Measurements from ENCODE around the gene TAF6. TPM values are rescaled to one million over a fixed set of nuclear protein-coding genes. Genes with fewer than 3 reads are reported as not detected.

Gene TAF6
- total RNA-seq, result 10 to 100 TPM; 21.0 to 37.5 (median 30.3) TPM

DNA sequence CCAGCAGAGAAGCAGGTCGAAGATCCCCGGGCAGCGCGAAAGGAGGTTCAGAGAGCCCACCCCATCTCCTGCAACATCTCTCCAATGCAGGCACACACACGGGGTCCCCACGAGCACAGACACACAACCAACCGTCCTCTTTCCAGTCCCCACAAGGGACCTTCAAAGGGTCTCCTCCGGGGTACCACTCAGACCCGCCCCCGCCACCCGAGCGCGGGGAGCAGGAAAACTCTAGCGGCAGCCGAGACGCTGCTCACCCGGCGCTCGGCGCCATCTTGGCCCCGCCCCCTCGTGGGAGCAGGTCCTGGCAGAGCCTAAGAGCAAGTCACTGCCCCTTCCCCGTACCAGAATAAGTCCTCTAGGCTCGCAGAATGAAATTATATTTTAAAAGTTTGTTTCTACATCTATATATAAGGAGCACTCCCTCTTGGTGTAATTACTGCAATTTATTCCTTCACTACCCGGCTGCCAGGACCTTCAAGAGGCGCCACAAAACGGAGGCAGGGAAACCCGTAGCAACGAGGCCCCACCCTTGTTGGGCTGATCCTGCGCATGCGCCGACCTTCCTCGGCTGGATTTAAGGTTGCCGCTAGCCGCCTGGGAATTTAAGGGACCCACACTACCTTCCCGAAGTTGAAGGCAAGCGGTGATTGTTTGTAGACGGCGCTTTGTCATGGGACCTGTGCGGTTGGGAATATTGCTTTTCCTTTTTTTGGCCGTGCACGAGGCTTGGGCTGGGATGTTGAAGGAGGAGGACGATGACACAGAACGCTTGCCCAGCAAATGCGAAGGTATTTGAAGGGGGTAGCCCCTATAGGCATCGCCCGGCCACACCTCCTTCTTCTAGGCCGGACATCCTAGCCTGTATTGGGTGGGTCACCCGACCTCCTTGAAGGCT is at the start of gene TAF6, which contains the start of gene CNPY4:
TAF6 (minus strand) TSS at position 287 of the 898 bp plus-strand sequence. CDS start 5,149 bp downstream, outside the sequence.
CNPY4 (plus strand) TSS at position 563 of the 898 bp plus-strand sequence; CDS start at position 674, 111 bp downstream.
- ATAC-seq (ENCODE audit: low FRiP score) (peak; percentile 92), DNase-seq (ENCODE audit: low spot score) (peak; percentile 76)
- TF ChIP-seq, protein P1, sequence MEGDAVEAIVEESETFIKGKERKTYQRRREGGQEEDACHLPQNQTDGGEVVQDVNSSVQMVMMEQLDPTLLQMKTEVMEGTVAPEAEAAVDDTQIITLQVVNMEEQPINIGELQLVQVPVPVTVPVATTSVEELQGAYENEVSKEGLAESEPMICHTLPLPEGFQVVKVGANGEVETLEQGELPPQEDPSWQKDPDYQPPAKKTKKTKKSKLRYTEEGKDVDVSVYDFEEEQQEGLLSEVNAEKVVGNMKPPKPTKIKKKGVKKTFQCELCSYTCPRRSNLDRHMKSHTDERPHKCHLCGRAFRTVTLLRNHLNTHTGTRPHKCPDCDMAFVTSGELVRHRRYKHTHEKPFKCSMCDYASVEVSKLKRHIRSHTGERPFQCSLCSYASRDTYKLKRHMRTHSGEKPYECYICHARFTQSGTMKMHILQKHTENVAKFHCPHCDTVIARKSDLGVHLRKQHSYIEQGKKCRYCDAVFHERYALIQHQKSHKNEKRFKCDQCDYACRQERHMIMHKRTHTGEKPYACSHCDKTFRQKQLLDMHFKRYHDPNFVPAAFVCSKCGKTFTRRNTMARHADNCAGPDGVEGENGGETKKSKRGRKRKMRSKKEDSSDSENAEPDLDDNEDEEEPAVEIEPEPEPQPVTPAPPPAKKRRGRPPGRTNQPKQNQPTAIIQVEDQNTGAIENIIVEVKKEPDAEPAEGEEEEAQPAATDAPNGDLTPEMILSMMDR (IDR thresholded peaks at IDR 0.05), result no peak

DNA sequence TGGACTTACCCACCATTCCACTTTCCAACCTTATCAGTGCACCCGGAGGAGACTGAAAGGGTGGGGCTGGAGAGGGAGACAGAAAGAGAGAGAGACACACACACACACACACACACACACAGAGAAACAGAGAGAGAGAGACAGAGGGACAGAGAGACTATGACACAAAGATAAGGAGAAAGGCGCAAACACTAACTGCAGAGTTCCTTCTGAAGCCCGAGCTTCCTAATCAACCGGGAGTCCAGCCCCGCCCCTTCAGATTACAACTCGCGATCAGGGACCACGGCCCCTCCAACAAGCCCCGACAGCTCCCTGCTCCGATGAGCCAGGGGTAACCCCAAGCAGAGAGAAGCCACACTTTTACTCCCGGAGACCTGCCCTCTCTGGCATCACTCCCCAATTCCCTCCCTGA is 48.8 kb upstream of the TAF6 start:
- TF ChIP-seq, protein P1 (IDR thresholded peaks at IDR 0.05), result no peak

DNA sequence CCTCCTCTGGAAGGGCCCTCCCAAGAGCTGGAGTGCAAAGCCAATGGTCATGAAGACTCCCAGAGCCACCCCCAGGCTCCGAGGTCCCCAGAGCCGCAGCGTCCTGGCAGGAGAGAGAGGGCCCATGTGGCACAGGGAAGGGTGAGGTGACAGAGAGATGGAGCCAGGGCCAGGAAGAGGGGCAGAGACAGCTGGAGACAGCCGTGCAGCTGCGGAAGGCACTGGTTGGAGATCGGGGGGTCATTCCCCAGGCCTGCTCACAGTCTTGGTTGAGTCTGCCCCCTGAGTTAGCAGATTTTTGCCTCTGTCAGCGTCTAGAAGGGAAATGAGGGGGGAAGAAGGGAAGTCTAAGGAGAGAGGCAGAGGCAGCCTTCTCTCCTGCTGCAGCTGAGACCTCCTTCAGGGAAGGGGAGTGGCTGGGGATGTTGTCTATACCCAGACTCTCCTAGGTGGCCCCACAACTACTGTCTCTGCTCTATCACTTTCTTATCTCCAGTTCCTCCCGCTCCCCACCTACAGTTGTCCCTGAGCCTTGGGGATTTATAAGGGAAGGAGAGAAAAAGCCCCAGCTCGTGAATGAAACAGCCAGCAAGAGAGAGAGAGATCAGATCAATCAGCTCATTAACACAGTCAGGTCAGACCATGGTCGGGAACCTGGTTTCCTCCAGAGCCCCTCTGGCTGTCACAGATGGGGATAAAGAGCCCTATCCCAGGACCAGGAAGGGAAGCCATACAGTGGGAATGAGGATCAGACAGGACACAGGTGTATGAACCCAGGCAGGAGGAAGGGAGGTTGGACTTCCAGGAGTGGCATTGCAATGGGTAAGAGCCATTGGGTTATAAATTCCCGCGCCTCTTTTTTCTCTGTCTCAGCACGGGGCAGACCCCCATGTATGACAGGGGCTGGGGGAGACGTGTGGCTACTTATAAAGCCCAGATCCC is 48.1 kb upstream of the TAF6 start:
- TF ChIP-seq, protein P1 (IDR thresholded peaks at IDR 0.05), result no peak
- DNase-seq (ENCODE audit: low spot score) (no peak), ATAC-seq (ENCODE audit: low FRiP score) (no peak)

More for the DNA sequence above, 48.8 kb upstream of the TAF6 start:
- no peak for ATAC-seq (ENCODE audit: low FRiP score)
- no peak for DNase-seq (ENCODE audit: low spot score)

DNA sequence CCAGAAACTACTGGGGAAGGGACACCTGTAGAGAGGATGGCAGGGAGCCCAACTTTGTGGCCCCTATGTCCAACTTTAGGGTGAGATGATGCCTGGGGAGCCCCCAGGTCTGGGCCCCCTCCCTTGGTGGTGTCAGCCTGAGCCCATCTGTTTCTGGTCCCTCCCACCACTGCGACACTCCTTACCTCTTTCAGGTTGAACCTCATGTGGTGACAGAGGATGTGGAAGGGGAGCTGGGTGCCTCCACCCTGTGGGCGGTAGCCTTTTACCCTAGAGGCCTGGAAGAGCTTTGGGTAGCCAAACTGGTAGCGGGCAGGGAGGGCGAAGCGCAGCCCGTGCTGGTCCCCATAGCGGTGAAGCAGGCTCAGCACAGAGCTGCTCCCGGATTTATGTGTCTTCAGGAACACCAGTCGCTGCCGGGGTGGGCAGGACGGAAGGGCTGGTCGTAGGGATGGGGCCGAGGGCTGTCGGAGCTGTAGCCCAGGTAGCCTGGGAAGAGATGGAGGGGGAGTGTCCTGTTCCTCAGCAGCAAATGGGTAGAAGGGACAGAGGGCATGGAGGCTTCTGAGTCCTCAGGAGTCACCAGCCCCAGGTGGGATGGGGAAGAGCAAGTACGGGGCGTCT is 47.3 kb upstream of the TAF6 start:
- ATAC-seq (ENCODE audit: low FRiP score) (no peak), DNase-seq (ENCODE audit: low spot score) (no peak)
- TF ChIP-seq, protein P1 (IDR thresholded peaks at IDR 0.05), result no peak

DNA sequence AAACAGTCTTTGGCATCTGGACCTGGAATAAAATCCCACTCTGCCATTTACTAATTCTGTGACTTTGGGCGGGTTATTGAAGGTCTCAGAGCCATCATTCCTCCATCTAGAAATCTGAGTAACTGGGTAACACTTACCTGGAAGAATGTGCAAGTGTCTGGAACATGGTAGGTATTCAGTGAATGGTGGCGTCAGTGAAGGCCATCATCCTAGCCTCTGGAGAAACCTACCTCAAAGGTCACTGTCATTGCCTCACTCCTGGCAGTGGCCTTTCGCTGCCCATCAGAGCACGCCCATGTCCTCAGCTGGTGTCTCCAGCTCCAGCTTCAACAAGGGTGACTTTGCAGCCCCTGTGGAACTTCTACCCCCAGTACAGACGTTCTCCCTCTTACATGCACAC is 44.7 kb upstream of the TAF6 start:
- DNase-seq (ENCODE audit: low spot score) (no peak), ATAC-seq (ENCODE audit: low FRiP score) (no peak)
- TF ChIP-seq, protein P1 (IDR thresholded peaks at IDR 0.05), result no peak

DNA sequence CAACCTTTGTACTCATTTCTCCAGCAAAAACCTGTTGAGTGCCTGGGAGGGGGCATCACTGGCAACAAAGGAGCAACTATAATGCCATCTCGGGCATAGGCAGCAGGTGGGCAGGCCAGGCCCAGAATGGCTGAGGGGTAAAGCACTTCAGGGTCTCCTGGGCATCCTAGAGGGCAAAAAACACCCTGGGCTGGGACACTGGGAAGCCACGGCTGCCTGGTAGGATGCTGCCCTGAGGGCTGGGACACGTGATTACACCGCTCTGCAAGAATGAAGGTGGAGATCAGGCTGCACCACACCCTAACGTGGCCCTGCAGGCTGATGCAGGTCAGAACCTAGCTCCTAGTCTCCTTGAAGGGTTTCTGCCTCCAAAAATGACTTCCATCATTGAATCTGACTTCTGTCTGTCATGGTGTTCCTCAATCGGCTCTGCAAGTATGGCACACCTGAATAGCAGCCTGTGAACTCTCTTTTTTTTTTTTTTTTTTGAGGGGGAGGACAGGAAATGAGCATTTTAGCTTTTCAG is 43.9 kb upstream of the TAF6 start:
- DNase-seq (ENCODE audit: low spot score) (no peak), ATAC-seq (ENCODE audit: low FRiP score) (no peak)

More for the DNA sequence above, 43.9 kb upstream of the TAF6 start:
- TF ChIP-seq, protein P1 (IDR thresholded peaks at IDR 0.05), result no peak
